Astrocyte of the spinal cord (primary cell): ENCODE results near the gene SPEF1.
A peak's percentile ranks its signal among the peaks of the same experiment; 100 is the strongest.

ENCODE experiments used
- DNase-seq: peaks from one replicate; pipeline ENCODE4 v3.0.0; 2011; ENCODE audit warnings: low read depth, low spot score
- H3K4me3 ChIP-seq: 2 replicates; pipeline ENCODE4 v1.5.1; 2011; ENCODE audit warnings: low read depth, mild to moderate bottlenecking, low read length, moderate library complexity
- CTCF ChIP-seq: IDR thresholded peaks from 2 replicates; pipeline ENCODE4 v1.5.1; 2012; ENCODE audit warnings: low read depth, mild to moderate bottlenecking, low read length, inconsistent platforms
- in situ Hi-C: cut with HindIII; loops from 2 replicates; pipeline ENCODE4 v1.10.0; 2017; ENCODE audit warnings: low sequenced_read_pairs

Gene SPEF1

GRCh38 chr20:3775457-3776108 is 5.7 kb downstream of the SPEF1 start:
- no peak for DNase-seq
- in situ Hi-C loops, result no loop called here
- no peak overlapping the region for H3K4me3 ChIP-seq
- no peak for TF ChIP-seq CTCF

GRCh38 chr20:3771552-3772058 is 9.6 kb downstream of the SPEF1 start:
- in situ Hi-C loops, result no loop called here
- no peak for DNase-seq
- H3K4me3 ChIP-seq, result no peak overlapping the region
- no peak for TF ChIP-seq CTCF

- H3K4me3 ChIP-seq, result peak overlapping the region; percentile 74
- in situ Hi-C loops, result no loop called here
- peak; percentile 74 for DNase-seq
- peak; percentile 55 for TF ChIP-seq CTCF
These were observed 12.7 kb downstream of the SPEF1 start for GRCh38 chr20:3768342-3769130.

- peak; percentile 98 for DNase-seq
- TF ChIP-seq CTCF, result no peak
- in situ Hi-C loops, result no loop called here
- H3K4me3 ChIP-seq, result peak within 1 kb of the TSS; percentile 74
These were observed 13.6 kb downstream of the SPEF1 start, which contains the start of gene ADISSP for GRCh38 chr20:3767427-3768341. Gene ADISSP (minus strand): TSS chr20:3767753. CDS start chr20:3760100, 7,653 bp downstream.

- peak overlapping the region; percentile 69 for H3K4me3 ChIP-seq
- no peak for DNase-seq
- in situ Hi-C loops, result no loop called here
- TF ChIP-seq CTCF, result no peak
These were observed 14.2 kb downstream of the SPEF1 start for GRCh38 chr20:3767110-3767426.

- no peak for TF ChIP-seq CTCF
- no peak for DNase-seq
- H3K4me3 ChIP-seq, result peak overlapping the region; percentile 69
- in situ Hi-C loops, result no loop called here
These were observed 14.7 kb downstream of the SPEF1 start for GRCh38 chr20:3766422-3767109.
